T1000 (cell line): Measurements from ENCODE around the gene C11orf42.
"Not testable (repeated sequence)": the region's sequence is repeated elsewhere in the genome, so short reads cannot be mapped to it uniquely, and the experiment has no call there.

Source experiments
- DNase-seq: peaks from one replicate; lab custom pipeline; 2025; ENCODE audit warnings: mixed read lengths; lab: John Stamatoyannopoulos, UW

The C11orf42 gene

DNA sequence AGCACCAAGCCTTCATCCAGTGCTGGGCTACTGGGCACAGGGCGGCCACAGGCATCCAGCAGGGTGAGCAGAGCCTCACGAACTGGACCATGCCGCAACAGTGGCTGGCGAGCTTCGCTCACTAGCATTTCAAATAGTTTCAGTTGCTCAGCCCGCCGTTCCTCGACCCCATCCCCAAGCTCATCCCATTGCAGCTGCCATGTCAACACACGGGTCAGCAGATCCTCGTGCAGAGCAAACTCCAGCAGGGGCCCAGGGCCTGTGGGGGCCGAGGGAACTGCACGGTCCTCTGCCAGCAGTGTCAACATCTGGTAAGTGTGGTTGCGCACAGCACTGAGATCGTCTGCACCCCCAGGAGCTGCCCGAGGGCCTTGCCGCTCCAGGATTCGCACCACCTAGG lies 18.5 kb downstream of the C11orf42 start:
- DNase-seq = no peak

DNA sequence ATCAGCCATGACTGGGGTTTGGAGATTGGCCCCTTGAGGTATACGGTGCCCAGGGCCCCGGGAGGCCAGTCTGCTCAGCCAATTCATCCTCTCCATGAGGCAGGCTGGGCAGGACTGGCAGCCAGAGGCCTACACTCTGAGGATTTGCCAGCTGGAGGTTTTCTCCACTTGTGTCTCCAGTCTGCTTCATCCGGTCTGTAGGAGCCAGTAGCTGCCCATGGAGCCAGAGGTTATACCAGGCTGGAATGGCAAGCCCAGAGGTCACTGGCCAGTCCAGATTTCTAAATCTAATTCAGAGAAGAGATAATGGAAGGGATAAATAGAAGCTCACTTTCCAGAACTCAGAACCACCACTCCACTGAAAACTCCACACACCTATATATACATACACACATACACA lies 19.1 kb downstream of the C11orf42 start:
- DNase-seq = no peak

- no peak for DNase-seq
Measured at GRCh38 chr11:6225024-6225423, 19.7 kb downstream of the C11orf42 start.

- DNase-seq = no peak
Measured at GRCh38 chr11:6225896-6226295, 20.5 kb downstream of the C11orf42 start.

DNA sequence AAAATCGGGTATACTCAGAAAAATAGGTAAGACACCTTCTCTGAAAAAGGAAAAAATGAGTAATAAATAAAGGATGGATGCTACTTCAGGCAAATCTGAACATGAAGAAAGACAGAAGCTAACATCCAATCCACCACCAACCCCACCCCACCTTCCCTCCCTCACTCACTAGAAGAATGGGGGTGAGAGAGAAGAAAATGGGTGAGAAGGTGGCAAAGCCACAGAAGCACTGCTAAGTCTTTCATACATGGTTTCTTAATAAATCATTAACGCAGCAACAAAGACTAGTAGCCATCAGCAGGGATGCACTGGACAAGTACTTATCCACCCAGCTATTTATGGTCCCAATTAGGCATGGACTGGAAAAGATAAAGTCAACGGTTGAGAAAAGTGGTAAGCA lies 23.2 kb downstream of the C11orf42 start:
- DNase-seq = no peak

GRCh38 chr11:6229911-6230310 lies 24.6 kb downstream of the C11orf42 start:
- no peak for DNase-seq

DNA sequence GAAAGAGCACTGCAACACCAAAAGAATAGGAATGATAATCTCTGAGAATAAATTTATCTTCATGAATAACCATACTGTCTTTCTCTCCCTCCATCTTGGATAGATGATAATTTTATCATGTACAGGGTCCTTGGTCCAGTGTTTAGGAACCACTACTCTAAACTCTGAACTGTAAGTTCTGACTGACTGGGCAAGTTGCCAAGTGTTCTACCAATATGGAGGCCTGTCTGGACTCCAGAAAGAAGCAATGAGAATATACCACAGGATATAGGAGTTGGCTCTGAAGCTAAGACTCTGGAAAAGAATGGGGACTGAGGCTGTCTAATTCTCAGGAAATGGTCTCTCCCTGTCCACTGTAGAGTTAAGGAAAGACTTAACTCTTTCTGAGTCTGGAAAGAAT lies 27.5 kb downstream of the C11orf42 start:
- DNase-seq = no peak

DNA sequence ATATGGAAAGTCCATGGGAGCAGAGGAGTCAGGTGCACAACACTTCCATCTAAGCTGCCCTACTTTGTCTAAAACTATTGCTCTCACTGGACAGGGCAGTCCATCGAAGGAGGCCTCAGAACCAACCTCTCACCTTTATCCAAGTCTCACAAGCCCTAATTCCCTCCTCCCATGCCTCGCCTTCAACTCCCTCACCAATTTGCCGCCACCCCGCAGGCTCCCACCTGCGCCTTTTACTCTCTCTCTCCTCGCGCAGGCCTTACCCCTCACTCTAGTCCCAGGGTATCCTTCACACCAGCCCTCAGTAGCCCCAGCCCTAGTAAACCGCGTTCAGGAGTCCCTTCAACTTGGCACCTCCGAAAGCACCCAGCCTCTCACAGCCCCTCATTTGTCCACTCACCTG lies 28.6 kb downstream of the C11orf42 start:
- no peak for DNase-seq

- peak; percentile 98 for DNase-seq
Measured at GRCh38 chr11:6234387-6235107, 29.2 kb downstream of the C11orf42 start, which contains the start of gene FHIP1B. Gene FHIP1B (minus strand): TSS chr11:6234636. CDS start chr11:6224516, 10,120 bp downstream.

- no peak for DNase-seq
Measured at GRCh38 chr11:6237266-6237665, 31.9 kb downstream of the C11orf42 start.

- no peak for DNase-seq
Measured at GRCh38 chr11:6237761-6238302, 32.5 kb downstream of the C11orf42 start.

DNA sequence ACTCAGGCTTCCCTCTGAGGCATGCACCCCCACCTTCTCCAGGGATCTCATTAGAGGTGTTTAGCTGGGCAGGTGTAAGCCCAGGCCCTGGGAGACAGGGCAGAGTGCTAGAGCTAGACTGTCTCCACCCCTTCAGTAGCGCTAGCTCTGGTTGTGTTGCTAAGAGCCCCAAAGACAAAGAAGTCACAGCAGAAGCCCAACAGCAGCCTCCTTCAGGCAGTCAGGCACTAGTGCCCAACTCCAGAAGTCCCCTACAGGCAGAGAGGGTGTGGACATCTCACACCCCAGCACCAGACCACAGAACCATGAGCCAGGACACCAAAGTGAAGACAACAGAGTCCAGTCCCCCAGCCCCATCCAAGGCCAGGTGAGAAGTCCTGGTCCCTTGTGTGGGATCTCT lies 33.5 kb downstream of the C11orf42 start, which contains the start of gene CNGA4:
TSS of gene CNGA4 (plus strand) at position 188 of the 400 bp plus-strand sequence. CDS start at position 306, 118 bp downstream.
- no peak for DNase-seq

DNA sequence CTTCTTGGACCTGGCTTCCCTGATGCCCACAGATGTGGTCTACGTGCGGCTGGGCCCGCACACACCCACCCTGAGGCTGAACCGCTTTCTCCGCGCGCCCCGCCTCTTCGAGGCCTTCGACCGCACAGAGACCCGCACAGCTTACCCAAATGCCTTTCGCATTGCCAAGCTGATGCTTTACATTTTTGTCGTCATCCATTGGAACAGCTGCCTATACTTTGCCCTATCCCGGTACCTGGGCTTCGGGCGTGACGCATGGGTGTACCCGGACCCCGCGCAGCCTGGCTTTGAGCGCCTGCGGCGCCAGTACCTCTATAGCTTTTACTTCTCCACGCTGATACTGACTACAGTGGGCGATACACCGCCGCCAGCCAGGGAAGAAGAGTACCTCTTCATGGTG lies 34.8 kb downstream of the C11orf42 start:
- no peak for DNase-seq

DNA sequence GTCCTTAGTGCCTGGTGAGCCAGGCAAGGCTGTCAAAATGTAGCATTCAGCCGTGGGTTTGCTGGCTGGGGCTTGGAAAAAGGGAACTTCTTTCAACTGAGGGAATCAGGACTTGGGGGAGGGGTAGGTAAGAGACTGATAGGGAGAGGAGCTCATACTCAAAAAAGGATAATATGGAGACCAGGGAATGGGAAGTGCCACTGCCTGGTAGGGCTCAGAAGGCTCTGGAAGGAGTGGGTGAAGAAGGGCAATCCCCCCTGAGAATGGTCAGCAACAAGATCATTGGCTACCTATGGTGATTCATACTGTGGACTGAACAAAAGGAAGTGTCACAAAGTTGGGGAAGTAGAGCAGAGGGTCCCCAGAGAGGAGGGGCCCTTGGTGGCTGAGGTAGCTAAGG lies 35.4 kb downstream of the C11orf42 start:
- DNase-seq = no peak

GRCh38 chr11:6241316-6241715 lies 36.0 kb downstream of the C11orf42 start:
- no peak for DNase-seq

DNA sequence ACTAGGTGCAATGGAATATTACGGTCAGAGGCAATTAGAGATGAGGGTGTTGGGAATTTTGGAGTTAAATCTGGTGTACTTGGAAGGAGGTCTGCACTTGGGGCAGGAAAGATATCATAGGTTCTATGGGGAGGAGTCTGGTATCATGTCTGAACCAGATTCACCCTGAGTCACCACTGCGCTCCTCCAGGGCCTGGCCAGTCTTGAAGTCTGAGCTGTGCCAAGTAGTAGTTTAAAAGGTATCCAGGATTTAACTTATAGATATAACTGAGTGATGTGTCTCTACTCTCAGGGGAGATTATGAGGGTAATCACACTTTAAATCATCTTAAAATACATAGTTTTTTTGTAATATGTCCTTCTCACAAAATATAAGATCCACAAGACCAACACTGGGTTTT lies 40.2 kb downstream of the C11orf42 start:
- no peak for DNase-seq

DNA sequence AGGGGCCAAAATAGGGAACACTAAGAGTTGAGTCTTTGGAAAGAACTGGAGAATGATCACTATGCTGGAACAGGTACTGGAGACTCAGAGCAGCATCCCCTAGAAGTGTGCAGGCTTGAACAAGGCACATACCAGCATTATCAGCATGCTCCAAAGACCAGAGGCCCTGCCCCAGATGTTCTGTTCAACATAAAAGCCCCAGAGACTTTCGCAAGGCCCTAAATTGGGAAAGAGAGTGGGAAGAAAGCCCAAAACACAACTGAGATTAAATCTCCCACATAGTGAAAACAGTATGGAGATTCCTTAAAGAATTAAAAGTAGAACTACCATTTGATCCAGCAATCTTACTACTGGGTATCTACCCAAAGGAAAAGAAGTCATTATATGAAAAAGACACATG lies 42.9 kb downstream of the C11orf42 start:
- DNase-seq = no peak

DNA sequence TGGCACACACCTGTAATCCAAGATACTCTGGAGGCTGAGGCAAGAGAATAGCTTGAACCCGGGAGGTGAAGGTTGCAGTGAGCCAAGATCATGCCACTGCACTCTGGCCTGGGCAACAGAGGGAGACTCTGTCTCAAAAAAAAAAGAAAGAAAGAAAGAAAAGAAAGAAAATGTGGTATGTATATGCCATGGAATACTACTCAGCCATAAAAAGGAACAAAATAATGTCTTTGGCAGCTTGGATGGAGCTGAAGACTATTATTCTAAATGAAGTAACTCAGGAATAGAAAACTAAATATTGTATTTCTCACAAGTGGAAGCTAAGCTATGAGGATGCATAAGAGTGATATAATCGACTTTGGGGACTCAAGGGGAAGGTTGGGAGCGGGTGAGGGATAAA lies 43.5 kb downstream of the C11orf42 start:
- not testable (repeated sequence) for DNase-seq

DNA sequence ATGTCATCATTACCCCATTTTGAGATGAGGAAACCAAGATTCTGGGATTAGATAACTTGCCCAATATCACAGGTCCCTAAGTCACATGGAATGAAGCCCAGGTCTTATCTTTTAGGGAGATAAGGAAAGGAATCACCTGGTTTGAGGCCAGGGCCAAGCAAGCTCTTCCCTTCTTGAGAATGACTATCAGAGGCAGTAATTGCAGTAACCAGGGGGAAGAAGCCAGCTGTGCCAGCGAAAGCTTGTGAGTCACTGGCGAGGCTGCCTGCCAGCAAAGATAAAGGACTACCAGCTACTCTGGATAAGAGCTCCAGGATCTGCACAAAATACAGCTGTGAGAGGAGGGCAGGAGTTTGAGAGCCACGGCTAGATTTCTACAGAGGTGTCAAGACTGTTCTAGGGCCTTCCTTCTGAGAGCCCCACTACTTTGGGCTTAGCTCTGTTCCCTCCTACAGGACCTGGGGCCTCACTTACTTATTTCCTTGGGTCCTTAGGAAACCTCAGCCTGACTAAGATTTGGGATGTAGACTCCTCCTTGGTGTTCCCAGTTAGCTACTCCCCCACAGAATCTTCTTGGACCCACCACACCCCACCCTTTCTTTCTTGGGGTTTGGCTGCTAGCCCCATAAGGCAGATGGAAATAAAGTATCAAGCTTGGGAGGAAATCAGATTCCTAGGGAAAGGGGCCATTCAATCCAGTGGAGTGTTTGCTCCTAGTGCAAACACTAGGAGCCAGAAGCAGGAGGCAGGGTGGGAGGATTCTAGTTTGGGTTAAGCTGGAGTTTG lies 44.6 kb downstream of the C11orf42 start:
- DNase-seq = peak; percentile 9

- no peak for DNase-seq
Measured at GRCh38 chr11:6251120-6251733, 45.9 kb downstream of the C11orf42 start.

GRCh38 chr11:6251990-6252473 lies 46.7 kb downstream of the C11orf42 start:
- DNase-seq = no peak

GRCh38 chr11:6253197-6253596 lies 47.8 kb downstream of the C11orf42 start:
- DNase-seq = no peak
